Ishikawa (cell line): ENCODE data around the gene FTL.

Experiments
- CEBPB ChIP-seq: IDR thresholded peaks from 2 replicates; pipeline ENCODE4 v1.6.1; 2012
- EP300 ChIP-seq: IDR thresholded peaks from 2 replicates; pipeline ENCODE4 v1.6.1; 2012; ENCODE audit warnings: borderline replicate concordance
- RAD21 ChIP-seq: IDR thresholded peaks from 2 replicates; pipeline ENCODE4 v1.6.1; 2012; ENCODE audit warnings: low read depth
- TAF1 ChIP-seq: IDR thresholded peaks from 2 replicates; pipeline ENCODE4 v1.6.1; 2012; ENCODE audit warnings: low read depth, mild to moderate bottlenecking
- TCF12 ChIP-seq: IDR thresholded peaks from 2 replicates; pipeline ENCODE4 v1.6.1; 2012; ENCODE audit warnings: low read depth
- TF ChIP-seq, protein P1 (sequence below): IDR thresholded peaks from 2 replicates; pipeline ENCODE4 v1.6.1; 2012

DNA sequence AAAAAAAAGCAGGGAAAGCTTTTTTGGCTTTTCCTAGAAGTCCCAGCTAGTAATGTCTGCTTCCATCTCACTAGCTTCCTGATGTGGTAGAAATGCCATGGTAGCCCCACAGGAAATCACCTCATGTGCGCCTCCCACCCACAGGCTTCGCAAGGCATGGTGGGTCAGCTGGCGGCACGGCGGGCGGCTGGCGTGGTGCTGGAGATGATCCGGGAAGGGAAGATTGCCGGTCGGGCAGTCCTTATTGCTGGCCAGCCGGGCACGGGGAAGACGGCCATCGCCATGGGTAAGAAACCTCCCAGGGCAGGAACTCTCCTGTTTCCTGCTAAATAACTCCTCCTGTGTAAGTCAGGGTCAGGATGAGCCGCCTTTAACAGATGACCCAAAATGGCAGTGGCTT, 39.0 kb downstream of the FTL start:
- TF ChIP-seq RAD21 (no peak), EP300 (no peak), TAF1 (no peak), TCF12 (no peak), CEBPB (no peak)
- TF ChIP-seq, protein P1, sequence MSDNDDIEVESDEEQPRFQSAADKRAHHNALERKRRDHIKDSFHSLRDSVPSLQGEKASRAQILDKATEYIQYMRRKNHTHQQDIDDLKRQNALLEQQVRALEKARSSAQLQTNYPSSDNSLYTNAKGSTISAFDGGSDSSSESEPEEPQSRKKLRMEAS = no peak
